ENCODE results near the gene CPZ.

Gene CPZ

GRCh38 chr4:8581094-8581861 lies 11.3 kb upstream of the CPZ start:
- DNase-seq: no peak

- no peak for DNase-seq
These were observed 10.5 kb upstream of the CPZ start for GRCh38 chr4:8582016-8582415.

DNA sequence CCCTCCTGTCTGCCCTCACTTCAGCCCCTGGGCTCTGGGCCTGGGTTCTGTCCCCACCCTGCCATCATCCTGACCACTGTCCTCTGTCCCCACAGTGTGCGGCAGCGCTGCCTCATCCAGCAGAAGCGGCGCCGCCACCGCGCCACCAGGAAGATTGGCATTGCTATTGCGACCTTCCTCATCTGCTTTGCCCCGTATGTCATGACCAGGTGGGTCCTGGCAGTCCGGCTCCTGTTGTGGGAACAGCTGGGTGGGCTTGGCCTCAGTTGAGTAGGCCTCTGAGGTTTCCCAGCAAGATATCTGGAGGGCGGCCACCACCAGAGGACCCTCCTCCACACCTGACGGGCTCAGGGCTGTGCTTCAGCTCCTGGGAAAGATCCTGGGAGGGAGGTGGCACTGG lies 10.1 kb upstream of the CPZ start:
- no peak for DNase-seq

DNA sequence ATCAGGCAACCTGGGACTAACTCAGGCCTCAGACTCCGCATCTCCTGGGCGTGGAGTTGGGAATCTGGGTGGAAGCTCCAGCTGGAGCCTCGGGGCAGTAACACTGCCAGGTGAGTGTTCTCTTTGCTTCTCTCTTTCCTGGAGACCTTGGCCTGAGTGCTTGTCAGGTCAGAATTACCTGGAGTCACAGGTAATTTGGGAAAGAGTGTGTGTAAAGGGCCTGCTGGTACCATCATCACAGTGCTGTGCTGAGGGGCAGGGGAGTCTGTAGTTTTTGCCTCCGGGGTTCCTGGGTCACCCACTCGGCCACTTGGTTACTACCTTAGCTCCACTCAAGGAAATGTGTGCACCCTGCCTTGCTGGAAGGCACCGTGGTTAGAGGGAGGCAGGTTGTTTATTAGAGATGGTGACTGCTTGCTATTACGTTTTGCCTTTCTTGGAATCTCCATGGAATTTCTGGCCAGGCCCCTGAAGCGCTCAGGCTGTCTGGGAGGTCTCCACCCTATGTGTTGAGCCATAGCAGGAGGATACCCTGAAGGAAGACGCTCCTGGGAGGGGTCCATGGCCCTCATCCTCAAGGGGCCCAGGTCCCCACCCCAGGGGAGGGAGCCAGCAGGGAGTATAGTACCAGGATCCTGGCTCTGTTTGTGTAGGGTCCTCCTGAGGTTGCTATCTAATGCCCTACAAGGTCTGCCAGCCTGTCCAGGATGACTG lies 9.5 kb upstream of the CPZ start:
- no peak for DNase-seq

DNA sequence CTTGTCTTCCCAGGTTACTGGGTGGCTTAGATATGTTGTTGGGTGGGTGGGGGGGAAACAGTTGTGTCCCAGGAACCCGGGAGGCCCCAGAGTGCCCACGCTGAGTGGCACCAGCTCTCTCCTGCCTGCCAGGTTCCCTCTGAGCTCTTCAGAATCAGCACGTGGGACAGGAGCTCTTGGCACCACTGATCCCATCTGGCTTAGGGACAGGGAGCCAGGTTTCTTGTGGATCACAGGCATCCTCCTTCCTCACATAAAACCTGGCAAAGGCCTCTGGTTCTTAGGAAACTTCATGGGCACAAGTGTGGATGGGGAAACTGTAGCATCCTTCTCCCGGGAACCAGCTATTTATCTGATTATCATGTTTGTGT lies 8.9 kb upstream of the CPZ start:
- no peak for DNase-seq

DNA sequence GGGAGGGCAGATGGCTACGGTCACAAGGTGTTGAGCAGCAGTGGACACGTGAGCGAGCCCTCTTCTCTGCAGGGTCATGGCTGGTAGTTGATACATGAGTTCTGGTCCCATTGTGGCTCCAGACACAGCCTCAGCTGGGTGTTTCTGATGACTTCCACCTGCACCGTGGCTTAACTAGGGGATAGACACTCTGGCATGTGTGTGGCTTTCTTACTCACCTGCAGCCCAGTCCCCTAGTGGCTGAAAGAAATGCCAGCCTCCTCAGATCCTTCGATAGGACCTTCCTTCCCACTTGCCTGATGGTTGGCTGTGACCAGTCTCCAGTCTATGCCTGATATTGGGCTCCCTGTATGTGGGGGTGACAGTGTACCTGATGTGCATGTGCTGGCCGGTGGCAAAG lies 7.4 kb upstream of the CPZ start:
- no peak for DNase-seq

DNA sequence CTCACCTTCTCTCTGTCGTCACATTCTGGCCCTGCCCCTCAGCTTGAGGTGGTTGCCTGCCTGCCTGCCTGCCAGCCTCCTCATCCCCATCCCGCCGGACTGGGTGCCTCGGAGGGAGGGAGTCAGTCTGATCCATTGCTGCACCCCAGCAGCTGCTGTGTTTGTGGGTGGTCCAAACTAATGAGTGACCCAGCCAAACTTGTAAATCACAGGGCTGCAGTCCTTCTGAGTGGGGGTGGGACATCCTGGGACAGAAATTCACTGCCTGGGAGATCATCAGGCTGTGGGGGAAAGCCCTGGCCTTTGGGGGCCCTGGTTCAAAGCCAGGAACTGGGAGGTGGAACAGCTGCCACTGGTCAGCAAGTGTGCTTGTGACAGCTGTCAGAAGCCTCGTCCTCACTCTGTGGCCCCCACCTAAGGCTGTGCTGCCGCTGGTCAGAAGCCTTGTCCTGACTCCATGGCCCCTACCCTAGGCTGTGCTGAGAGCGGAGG lies 6.8 kb upstream of the CPZ start:
- no peak for DNase-seq

DNA sequence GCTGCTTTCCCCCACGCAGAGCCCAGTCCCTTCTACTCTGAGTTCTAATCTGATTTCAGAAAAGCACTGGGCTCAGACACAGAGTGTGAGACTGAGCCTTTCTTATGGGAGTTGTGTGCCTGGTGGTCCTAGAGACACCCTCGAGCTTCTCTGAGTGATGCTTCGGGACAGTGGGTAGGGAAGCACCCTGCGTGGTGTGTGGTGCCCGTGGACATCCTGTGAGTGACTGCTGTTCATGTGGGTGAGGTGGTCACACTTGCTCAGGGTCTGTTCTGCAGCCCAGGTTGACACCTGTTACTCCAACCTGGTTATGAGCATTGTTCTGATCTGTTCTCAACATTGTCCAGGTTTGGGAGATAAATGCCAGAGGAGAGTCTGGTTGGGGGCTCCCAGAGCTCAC lies 6.3 kb upstream of the CPZ start:
- DNase-seq: no peak

- DNase-seq: no peak
These were observed 5.7 kb upstream of the CPZ start for GRCh38 chr4:8586671-8587468.

DNA sequence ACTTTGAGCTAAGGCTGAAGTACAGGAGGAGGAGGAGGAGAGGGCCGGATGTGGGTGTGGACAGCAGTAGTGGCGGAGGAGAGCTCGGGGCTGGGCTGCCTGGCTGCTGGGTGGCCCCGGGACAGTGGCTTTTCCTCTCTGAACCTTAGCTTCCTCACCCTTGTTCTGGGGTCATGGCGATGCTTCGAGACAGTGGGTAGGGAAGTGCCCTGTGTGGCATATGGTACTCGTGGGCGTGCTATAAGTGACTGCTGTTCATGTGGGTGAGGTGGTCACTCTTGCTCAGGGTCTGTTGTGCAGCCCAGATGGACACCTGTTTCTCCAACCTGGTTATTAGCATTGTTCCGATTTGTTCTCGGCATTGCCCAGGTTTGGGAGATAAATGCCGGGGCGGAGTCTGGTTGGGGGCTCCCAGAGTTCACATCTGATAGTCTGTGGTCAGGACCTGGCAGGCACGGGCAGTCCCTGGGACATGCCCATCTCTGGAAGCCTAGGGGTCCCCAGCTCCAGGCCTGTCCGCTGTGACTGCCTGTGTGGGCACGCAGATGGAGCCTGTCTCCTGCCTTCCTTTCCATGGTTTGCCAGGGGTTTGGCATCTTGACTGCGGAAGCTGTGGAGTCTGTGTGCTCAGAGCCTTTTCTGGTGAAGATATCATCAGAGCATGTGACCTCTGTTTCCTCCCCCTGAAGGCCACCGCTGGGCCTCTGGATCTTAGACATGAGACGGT lies 4.9 kb upstream of the CPZ start:
- DNase-seq: no peak

- no peak for DNase-seq
These were observed 4.4 kb upstream of the CPZ start for GRCh38 chr4:8588196-8588470.

DNA sequence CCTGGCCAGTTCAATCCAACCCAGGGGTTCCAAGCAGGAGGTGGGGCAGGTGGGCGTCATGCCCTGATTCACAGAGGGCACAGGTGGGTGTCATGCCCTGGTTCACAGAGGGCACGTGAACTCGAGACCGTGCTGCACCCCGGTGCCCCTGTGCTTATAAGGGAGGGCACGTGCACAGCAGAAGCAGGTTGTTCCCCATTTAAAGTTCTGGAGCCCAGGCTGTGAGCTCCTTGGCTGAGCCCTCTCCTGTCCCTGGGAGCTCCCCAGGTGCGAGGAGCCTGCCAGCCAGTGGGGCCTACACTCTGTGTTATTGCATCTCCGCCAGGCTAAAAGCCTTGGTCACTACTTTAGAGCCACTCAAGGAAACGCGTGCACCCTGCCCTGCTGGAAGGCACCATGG lies 3.2 kb upstream of the CPZ start:
- no peak for DNase-seq

DNA sequence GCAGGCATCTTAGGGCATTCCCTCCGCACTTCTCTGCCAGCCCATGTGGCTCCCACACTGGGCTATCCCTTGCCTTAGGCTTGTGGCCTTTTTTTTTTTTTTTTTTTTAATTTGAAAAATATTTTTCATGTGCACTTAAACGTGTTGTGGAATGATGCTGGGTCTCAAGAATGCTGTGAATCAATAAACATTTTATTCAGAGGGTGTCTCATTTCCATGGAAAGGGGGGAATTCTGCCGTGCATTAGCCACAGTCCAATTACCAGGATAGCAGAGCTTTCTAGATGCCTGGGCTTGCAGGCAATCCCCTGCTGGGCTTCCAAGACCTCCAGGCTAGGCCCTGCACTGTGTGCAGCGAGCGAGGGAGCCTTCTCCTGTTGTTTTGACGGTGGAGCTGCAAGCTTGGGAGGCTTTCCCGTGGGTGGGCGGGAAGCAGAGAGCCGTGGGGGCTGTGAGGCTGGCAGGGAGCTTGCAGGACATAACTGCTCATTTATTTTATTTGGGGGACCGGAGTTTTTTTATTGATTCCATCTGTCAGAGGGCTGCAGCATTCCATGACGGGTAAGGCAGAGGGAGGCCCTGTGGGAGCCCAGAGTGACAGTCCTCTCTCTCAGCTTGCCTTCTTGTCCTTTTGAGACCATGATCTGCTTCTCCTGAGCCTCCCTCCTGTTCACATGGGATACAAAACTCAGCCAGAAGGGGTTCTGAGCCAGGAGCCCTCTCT lies 2.6 kb upstream of the CPZ start:
- DNase-seq: no peak

DNA sequence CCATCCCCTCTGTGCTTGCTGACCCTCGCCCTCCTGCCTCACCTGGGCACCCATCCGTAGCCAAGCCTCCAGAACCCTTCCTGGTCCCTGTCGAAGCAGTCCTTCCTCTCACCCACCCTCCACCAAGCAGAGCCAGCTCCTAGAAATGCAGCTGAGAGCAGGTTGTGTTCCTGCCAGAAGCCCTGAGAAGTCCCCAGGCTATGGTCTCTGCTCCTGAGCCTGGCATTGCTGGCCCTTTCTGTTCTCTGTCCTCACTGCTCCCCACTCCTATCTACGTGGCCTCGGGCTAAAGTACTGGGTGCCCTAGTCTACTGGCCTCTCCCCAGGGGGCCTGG lies 2.1 kb upstream of the CPZ start:
- no peak for DNase-seq

GRCh38 chr4:8591114-8591513 lies 1.5 kb upstream of the CPZ start:
- DNase-seq: no peak

- DNase-seq: no peak
These were observed 769 bp upstream of the CPZ start for GRCh38 chr4:8591626-8592365.

GRCh38 chr4:8593264-8594096 lies 915 bp downstream of the CPZ start:
- DNase-seq: no peak

DNA sequence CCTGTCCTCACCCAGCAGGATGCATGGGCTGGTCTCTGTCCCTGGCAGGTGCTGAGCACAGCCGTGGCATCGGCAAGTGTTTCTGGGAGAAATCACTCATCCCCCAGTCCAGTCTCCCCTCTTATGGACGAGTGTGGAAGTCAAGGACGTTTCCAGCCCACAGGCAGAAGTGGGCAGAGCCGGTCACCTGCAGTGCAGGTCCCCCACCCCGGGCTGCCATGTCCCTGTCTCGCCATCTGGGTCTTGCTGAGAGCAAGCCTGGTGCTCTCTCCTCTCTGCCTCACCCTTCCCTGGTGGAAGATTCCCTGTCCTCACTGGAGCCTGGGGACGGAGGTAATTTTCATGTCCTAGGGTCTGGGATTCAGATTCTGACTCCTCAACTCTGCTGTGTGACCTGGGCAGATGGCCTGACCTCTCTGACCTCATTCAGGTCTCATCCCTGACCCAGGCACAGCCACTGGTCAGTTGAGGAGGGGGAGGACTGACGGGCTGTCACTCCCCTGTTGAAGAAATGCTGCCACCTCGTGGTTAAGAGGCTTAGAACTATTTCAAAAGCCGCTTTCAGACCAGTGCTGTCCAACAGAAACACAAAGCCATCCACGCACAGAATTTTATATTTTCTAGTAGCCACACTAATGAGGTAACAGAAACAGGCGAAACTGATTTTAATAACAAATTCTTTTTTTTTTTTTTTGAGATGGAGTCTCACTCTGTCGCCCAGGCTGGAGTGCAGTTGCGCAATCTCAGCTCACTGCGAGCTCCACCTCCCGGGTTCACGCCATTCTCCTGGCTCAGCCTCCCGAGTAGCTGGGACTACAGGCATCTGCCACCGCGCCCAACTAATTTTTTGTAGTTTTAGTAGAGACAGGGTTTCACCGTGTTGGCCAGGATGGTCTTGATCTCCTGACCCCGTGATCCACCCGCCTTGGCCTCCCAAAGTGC lies 1.8 kb downstream of the CPZ start:
- DNase-seq: no peak

GRCh38 chr4:8595237-8596087 lies 2.9 kb downstream of the CPZ start:
- no peak for DNase-seq
